GM19023 (cell line): ENCODE data around the gene EID2B.

Experiments
- ATAC-seq: cut with Tn5 transposase; IDR thresholded peaks from one replicate; pipeline ENCODE4 v1.9.1; 2021; ENCODE audit warnings: mild to moderate bottlenecking, moderate library complexity; ENCODE audit not compliant: unreplicated experiment

The EID2B gene

GRCh38 chr19:39533003-39533512 lies 406 bp upstream of the EID2B start:
- no peak for ATAC-seq

DNA sequence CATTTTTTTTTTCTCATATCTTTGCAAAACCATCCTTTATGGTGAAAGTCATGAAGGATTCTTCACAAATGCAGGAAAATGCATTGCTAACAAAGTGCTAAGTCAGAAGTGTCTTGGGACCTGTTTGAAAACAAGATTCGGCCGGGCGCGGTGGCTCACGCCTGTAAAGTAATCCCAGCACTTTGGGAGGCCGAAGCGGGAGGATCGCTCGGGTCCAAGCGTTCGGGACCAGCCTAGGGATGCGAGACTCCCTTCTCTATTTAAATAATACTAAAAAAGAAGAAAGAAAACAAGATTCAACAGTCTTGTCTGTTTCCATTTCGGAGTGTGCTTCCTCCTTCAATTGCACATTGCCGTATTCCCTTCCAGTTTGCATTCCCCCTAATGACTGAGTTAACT lies 819 bp downstream of the EID2B start:
- no peak for ATAC-seq

DNA sequence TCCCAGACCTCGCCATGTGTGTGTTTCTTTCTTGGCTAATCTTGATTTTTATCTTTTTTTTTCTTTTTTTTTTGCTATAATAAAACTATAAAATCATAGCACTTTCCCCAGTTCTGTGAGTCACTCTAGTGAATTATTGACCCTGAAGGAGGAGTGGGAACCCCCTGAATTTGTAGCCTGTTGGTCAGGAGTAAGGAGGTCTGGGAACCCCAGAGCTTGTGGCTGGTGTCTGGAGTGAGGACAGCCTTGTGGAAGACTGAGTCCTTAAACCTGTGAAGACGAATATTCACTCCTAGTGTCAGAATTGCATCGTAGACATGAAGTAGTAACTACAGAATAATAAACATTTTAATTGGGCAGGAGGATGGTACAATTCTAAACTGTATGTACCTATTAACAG lies 7.4 kb downstream of the EID2B start:
- ATAC-seq: no peak

GRCh38 chr19:39524495-39524894 lies 8.2 kb downstream of the EID2B start:
- no peak for ATAC-seq

GRCh38 chr19:39520541-39521484 lies 11.8 kb downstream of the EID2B start:
- no peak for ATAC-seq

- ATAC-seq: no peak
Observed at GRCh38 chr19:39518975-39519374, 13.7 kb downstream of the EID2B start.

GRCh38 chr19:39518458-39518857 lies 14.2 kb downstream of the EID2B start:
- no peak for ATAC-seq

- no peak for ATAC-seq
Observed at GRCh38 chr19:39517432-39517831, 15.2 kb downstream of the EID2B start.

- ATAC-seq: no peak
Observed at GRCh38 chr19:39516270-39516669, 16.4 kb downstream of the EID2B start.

DNA sequence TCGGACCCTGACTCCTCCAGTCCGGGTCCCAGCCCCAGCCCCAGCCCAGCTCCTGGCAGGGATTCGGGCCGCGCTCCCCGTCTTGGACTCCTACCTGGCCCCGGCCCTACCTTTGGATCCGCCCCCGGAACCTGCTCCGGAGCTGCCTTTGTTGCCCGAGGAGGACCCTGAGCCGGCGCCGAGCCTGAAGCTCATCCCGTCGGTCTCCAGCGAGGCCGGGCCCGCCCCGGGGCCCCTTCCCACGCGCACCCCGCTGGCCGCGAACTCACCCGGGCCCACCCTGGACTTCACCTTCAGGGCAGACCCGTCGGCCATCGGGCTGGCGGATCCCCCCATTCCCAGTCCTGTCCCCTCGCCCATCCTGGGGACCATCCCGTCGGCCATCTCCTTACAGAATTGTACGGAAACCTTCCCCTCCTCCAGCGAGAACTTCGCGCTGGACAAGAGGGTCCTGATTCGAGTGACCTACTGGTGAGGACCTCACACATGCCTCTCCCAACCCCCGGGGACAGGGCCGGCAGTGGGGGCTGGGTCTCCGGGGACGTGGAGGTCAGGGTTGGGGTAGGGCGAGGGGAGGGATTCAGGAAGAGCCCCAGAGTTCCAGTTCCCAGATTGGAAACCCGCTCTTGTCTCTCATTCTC lies 17.0 kb downstream of the EID2B start:
- no peak for ATAC-seq

DNA sequence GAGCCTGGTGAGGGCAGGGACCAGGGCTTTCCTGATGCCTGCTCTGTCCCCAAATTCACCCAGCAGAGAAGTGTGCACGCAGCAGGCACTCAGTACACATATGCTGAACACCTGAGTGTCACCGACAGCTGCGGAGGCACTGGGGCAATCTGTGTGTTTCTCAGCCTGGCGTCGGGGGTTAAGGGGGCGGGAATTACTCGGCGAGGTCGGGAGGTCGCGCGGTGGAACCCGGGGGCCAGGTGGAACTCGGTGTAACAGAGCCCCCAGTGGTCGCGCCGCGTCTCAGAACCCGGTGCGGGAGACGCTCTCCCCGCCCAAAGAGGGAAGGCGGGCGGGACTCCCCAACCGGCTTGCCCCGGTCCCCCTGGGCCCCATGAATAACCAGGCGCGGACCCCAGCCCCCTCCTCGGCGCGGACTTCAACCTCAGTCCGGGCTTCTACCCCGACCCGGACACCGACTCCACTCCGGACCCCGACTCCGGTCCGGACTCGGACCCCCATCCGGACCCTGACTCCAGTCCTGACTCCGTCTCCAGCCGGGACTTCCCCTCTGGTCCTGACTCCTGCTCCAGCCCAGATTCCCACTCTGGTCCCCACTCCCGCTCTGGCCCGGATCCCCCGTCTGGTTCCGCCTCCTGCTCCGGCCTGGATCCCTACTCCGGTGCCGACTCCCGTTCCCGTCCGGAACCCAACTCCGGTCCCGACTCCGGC lies 17.7 kb downstream of the EID2B start, which contains the start of gene SELENOV:
Gene SELENOV, plus strand, starts transcription at position 300 of the 711 bp plus-strand sequence. Its CDS starts 74 bp downstream, at position 374.
- no peak for ATAC-seq

- no peak for ATAC-seq
Observed at GRCh38 chr19:39512988-39513387, 19.7 kb downstream of the EID2B start.

GRCh38 chr19:39509233-39509632 lies 23.4 kb downstream of the EID2B start:
- ATAC-seq: no peak

GRCh38 chr19:39508629-39509028 lies 24.0 kb downstream of the EID2B start:
- ATAC-seq: no peak

DNA sequence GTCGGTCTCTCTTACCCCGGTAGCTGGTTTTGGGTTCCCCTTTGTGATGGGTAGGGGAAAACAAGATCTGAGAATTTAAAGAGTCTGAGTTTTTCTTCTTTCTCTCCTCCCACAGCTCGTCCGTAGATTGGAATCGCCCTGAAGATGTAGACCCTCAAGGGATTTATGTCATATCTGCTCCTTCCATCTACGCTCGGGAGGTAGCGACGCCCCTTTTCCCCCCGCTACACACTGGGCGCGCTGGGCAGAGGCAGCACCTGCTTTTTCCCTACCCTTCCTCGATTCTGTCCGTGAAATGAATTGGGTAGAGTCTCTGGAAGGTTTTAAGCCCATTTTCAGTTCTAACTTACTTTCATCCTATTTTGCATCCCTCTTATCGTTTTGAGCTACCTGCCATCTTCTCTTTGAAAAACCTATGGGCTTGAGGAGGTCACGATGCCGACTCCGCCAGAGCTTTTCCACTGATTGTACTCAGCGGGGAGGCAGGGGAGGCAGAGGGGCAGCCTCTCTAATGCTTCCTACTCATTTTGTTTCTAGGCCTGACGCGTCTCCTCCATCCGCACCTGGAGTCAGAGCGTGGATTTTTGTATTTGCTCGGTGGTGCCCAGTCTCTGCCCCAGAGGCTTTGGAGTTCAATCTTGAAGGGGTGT lies 24.8 kb downstream of the EID2B start:
- ATAC-seq: no peak

- ATAC-seq: no peak
Observed at GRCh38 chr19:39506944-39507714, 25.5 kb downstream of the EID2B start.

DNA sequence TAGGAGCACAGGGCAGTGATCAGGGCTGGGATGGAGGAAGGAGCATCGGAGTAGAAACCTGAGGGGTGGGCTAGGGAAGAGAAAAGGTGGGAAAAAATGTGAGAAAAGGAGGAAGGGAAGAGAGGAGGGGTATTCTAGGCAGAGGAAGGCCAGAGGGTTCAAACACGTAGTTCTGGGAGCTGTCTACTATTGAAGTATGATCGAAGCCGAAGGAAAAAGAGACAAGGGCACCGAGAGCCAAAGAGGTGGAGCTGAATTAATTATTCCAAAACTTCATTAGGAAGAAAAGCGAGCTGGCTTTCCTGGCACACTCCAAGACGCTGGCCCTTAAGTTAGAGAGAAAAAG lies 26.1 kb downstream of the EID2B start:
- ATAC-seq: no peak

DNA sequence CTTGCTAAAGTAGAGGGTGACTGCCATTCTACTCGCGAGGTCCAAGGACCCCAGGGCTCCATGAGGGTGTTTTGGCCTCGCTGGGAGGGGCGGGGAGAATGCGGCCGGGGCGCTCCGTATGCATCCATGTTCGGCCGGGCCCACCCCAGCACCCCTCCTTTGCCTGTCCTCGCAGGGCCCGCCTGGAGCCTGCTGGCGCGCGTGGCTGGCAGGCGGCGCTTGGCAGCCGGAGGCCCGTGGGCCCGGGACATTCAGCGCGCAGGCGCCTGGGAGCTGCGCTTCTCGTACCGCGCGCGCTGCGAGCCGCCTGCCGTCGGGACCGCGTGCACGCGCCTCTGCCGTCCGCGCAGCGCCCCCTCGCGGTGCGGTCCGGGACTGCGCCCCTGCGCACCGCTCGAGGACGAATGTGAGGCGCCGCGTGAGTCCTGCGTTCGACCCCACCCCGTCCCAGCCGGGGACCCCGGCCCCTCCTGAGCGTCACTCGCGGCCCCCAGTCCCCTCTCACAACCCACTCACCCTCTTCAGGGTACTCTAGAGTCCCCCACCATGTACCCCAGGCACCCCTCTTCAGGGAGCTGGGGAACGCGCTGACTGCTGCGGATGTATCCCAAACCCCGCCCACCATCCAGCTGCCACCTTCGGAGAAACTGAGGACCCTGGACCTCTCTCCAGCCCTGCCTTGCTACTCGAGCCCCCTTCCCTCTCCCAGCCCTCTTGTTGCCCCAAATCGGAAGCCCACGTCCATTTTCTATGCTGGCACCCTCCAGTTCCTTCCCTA lies 29.8 kb downstream of the EID2B start:
- ATAC-seq: no peak

DNA sequence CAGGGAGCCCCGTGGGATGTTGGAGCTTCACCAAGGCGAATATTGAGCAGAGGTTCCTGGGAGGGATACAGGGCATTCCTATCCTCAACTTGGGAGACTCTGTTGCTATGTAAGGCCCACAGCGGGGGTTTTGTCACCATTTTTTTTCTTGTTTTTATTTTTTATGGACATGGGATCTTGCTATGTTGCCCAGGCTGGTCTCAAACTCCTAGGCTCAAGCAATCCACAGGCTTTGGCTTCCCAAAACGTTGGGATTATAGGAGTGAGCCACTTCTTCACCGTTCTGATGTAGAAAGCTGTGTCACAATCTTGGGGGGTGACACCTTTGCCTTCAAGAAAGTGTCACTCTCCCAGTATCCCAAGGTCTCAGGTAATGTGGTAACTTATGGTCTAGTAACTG lies 31.3 kb downstream of the EID2B start:
- ATAC-seq: no peak
